ENCODE data around the gene NAIF1. TPM values are rescaled to one million over a fixed set of nuclear protein-coding genes. Genes with fewer than 3 reads are reported as not detected.

NAIF1 gene
- total RNA-seq, 1 experiment from 2014 or later = 12.4 TPM

- Mint-ChIP-seq H3K27me3 (ENCODE audit: low read depth) (no peaks in the 10 kb centered on the region), H3K36me3 (peaks cover 51% of the 10 kb centered on the region), H3K4me3 (no peak overlapping the region), H3K9me3 (no peaks in the 10 kb centered on the region), H3K27ac (no peak overlapping the region), H3K4me1 (peaks cover 23% of the 10 kb centered on the region)
- ATAC-seq (no peak), DNase-seq (ENCODE audit: low spot score) (no peak)
- ChIA-PET POLR2A (interaction anchor here (0.6 kb wide), 1 partner anchor 114 kb away, joined by 4 read pairs; no protein-coding TSS in a partner anchor), CTCF (interaction anchor here (0.6 to 5.8 kb wide), 6 partner anchors 8 to 73 kb away, joined by 3 to 57 read pairs (median 4); no protein-coding TSS in a partner anchor)
- TF ChIP-seq ATF2 (CRISPR knock-in tag; IDR thresholded peaks at IDR 0.05; ENCODE audit: borderline replicate concordance, low read depth) = no peak
- no peak for TF ChIP-seq ZNF425 (CRISPR knock-in tag; conservative IDR thresholded peaks at IDR 0.05)
- TF ChIP-seq ARID4B (CRISPR knock-in tag; IDR thresholded peaks at IDR 0.05; ENCODE audit: borderline replicate concordance) = no peak
- TF ChIP-seq ZNF396 (CRISPR knock-in tag; IDR thresholded peaks at IDR 0.05; ENCODE audit: borderline replicate concordance) = no peak
- TF ChIP-seq ZBTB43 (CRISPR knock-in tag; IDR thresholded peaks at IDR 0.05) = no peak
- TF ChIP-seq FOXP4 (CRISPR knock-in tag; IDR thresholded peaks at IDR 0.05) = no peak
Measured at GRCh38 chr9:128105538-128106175, 38.5 kb upstream of the NAIF1 start.

- CTCF ChIA-PET = interaction anchor here (1.3 to 5.8 kb wide), 3 partner anchors 13 to 21 kb away, joined by 3 to 57 read pairs (median 6); no protein-coding TSS in a partner anchor
- Mint-ChIP-seq H3K9me3 (no peaks in the 10 kb centered on the region), H3K27ac (no peak overlapping the region), H3K4me1 (peaks cover 33% of the 10 kb centered on the region), H3K27me3 (ENCODE audit: low read depth) (no peaks in the 10 kb centered on the region), H3K4me3 (no peak overlapping the region), H3K36me3 (peaks cover 51% of the 10 kb centered on the region)
- ATAC-seq = no peak
- no peak for DNase-seq (ENCODE audit: low spot score)
- POLR2A ChIA-PET = no interaction called here
- TF ChIP-seq ZNF425 (CRISPR knock-in tag; conservative IDR thresholded peaks at IDR 0.05) (no peak), ZNF121 (CRISPR knock-in tag; IDR thresholded peaks at IDR 0.05) (no peak), ESRRA (CRISPR knock-in tag; IDR thresholded peaks at IDR 0.05; ENCODE audit: borderline replicate concordance) (no peak), NFE2L1 (CRISPR knock-in tag; IDR thresholded peaks at IDR 0.05) (no peak), RELA (CRISPR knock-in tag; IDR thresholded peaks at IDR 0.05; ENCODE audit: borderline replicate concordance) (no peak), ZNF219 (CRISPR knock-in tag; IDR thresholded peaks at IDR 0.05; ENCODE audit: borderline replicate concordance) (no peak), ZSCAN18 (CRISPR knock-in tag; IDR thresholded peaks at IDR 0.05) (no peak), ATF2 (CRISPR knock-in tag; IDR thresholded peaks at IDR 0.05; ENCODE audit: borderline replicate concordance, low read depth) (no peak), E2F4 (CRISPR knock-in tag; IDR thresholded peaks at IDR 0.05; ENCODE audit: borderline replicate concordance, low read depth) (no peak)
Measured at GRCh38 chr9:128104171-128104618, 37.1 kb upstream of the NAIF1 start.
